HS-5 (cell line): ENCODE data around the gene OSGIN1.
A peak's percentile ranks its signal among the peaks of the same experiment; 100 is the strongest.

Experiments
- DNase-seq: peaks from one replicate; pipeline ENCODE4 v3.0.0-alpha.2; 2012; ENCODE audit warnings: low read depth

OSGIN1 gene

DNA sequence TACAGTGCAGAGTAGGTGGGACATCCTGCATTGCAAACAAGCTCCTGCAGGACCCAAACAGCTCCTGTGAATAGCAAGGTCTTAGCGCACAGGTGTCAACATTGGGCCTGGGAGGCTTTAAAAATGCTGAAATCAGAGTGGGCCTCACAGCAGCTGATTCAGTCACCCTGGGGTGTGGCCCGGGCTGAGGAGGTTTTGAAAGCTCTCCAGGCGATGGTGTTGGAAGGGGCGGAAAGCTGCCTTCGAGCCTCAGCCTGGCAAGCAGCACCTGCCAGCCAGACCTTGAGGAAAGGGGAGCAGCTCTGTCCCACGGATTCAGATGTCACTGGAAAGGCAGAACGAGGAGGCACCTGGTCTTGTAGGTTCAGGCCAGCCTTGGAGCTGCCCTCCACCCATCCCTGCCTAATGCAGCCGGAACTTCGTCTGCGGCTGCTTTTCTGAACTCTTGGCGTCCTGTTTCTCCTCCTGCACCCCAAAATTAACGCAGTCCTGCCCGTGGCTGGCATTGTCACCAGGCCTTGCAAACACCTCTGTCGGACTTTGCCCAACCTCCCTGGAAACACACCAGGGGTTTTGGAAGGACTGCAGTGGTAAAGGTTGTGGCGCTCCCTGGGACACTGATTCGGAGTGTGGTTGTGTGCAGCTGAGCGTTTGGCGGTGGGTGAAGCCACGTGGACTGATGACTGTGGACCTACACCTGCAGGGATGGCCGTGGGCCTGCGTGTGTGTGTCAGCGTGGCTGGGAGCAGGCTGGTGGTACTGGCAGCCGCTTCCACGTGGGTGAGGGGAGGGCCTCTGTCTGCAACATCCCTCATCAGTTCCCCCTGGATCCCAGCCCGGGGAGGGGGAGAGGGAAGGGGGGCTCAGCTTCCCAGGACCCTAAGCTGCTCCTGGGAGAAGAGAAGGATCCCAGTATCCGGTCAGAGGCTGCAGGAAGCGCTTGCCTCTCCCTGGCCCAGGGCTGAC lies 18.4 kb downstream of the OSGIN1 start:
- no peak for DNase-seq

DNA sequence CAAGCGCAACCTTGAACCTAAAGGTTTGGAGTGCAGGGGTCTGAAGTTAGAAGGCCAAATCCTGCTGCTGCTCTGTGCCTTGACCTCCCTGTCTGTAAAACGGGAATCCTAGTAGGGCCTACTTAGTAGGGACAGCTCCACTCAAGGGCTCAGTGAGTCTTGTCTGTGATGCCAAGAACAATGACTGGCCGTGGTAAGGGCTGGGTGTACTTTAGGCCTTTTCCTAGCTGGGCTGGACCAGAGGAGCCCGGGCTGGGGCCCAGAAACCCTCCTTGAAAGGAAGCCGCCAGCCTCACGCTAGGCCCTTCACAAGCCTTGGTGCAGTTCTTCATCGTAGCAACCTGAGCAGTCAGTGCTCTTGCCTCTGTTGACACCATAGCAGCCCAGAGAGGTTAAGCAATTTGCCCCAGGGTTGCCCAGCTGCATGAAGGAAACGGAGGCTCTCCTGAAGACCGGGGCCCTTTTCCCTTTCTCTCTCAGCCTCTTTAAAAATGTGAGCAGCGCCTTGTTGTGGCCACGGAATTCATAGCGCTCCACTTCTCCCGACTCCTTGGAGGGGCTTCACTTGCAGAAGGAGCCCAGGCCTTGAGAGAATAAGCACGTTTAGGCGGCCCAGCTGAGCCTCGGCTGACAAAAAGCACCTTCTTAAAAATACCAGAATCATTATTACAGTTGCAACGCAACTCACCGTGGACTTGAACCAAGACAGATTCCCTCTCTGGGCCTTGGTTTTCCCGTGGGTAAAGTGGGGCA lies 19.4 kb downstream of the OSGIN1 start:
- no peak for DNase-seq

GRCh38 chr16:83973077-83973476 lies 20.0 kb downstream of the OSGIN1 start:
- no peak for DNase-seq

GRCh38 chr16:83973581-83974385 lies 20.7 kb downstream of the OSGIN1 start:
- DNase-seq = no peak

- no peak for DNase-seq
These were observed 21.4 kb downstream of the OSGIN1 start for GRCh38 chr16:83974475-83974874.

GRCh38 chr16:83975590-83976260 lies 22.7 kb downstream of the OSGIN1 start:
- DNase-seq = no peak

DNA sequence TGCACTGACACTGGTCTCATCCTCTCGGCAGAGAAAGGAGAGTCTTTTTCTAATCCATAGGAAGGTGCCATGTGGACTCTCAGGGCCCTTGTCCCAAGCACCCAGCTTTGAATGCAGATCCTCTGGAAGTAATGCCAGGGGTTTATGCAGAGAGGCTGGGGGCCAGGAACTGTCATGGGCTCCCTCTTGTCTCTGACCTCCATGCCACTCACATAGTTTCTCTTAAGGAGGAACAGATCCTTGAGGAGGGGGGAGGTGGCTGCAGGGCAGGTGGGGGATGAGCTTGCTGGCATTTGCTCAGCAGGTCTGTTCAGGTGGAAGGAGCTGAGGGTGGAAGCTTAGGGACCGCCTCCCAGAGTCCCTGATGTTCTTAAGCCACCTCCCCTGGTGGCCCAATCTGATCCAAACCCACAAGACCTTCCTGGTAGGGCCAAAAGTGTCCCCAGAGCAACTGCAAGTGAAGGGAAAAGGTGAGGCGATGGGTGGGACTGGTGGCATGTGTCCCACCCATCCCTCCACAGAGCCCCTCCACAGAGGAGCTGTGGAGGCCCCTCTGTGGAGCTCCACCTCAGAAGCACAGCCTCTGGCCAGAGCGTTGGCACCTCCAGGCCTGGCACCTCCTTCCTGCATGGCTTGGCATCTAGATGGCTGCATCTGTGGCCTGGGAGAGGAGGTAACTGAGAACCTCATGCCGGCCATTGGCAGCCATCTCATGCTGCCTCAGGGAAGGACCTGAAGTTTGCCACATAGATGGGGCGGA lies 24.2 kb downstream of the OSGIN1 start:
- no peak for DNase-seq

DNA sequence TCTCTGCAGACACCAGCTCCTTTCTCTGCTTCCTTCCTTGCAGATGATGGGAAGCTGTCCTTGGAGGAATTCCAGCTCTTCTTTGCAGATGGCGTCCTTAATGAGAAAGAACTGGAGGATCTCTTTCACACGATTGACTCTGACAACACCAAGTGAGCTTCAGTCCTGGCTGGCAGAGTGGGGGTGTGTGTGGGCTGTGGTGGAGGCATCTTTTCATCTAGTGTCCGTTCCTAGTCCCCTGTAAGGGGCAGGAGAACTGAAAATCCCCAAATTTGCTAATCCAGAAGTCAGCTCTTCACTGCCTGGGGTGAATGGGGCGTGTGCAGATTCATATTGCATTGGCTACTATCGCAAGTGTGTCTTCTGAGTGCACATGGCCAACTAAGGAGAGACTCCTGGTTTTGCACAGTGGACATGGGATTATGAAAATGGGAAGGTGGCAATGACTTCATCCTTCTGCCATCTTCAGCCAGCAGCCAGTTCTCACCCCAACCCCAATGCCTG lies 25.4 kb downstream of the OSGIN1 start:
- DNase-seq = no peak

- no peak for DNase-seq
These were observed 26.4 kb downstream of the OSGIN1 start for GRCh38 chr16:83979441-83979840.

GRCh38 chr16:83980794-83981193 lies 27.8 kb downstream of the OSGIN1 start:
- DNase-seq = no peak

GRCh38 chr16:83981799-83982198 lies 28.8 kb downstream of the OSGIN1 start:
- DNase-seq = no peak

DNA sequence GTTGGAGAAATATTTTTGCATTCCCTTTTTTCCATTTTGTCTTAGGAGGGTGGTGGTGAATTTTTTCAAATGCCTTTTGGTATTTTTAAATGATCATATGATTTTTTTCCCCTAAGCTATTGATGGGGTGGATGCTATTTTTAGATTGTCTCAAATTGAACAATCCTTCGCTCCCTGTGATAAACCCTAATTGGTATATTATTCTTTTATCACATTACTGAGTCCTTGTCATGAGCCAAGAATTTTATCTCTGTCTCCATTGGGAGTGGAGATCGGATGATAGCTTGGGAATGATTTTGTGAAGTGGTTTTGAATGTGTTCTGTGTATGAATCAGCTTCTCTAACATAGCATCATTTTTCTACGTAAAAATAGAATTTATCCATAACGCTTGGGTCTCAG lies 30.5 kb downstream of the OSGIN1 start:
- DNase-seq = no peak

GRCh38 chr16:83989300-83989699 lies 36.3 kb downstream of the OSGIN1 start:
- DNase-seq = no peak

DNA sequence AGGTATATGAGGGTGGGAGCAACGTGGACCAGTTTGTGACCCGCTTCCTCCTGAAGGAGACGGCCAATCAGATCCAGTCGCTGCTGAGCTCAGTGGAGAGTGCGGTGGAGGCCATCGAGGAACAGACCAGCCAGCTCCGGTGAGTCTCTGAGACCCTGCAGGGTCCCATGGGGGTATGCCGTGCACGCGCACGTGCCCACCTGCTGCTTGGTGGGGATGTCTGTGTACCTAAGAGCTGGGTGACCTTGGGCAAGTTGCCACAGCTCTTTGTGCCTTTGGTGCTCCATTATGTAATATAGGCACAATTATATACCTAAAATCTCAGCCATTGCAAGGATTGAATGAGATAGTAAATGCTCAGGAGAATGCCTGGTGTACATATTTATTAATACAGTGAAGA lies 37.5 kb downstream of the OSGIN1 start:
- no peak for DNase-seq

GRCh38 chr16:83992624-83993023 lies 39.6 kb downstream of the OSGIN1 start:
- no peak for DNase-seq

DNA sequence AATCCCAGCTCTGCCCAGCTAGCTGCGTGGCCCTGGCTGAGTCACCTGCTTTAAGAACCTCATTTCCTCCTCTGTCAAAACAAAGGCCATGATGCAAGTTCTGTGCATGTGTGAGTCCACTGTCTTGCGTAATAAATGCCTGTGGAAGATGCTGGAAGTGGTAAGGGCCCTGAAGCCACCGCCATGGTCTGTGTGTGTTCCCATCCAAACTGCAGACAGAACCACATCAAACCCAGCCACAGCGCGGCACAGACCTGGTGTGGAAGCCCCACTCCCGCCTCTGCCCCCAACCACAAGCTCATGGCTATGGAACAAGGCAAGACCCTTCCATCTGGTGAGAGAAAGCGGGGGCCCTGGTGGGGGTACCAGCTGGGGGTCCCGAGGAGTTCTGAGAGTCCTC lies 41.0 kb downstream of the OSGIN1 start:
- peak; percentile 34 for DNase-seq

DNA sequence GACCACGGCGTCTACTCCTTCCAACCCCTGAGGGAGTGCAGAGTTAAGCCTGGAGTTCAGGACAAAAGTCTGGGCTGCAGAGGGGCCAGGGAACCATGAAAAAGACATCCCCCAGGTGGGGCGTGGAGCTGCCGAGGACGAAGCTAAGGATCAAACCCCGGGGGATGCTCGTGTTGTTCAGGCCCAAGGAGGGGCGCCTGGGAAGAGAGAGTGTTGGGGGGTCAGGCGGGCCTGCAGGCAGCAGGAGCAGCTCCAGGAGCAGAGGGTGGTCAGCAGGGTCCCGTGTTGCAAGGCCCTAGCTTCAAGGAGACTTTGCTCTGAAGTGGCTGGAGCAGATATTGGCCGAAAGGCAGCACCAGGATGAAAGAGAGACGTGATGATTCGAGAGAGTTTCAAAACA lies 41.7 kb downstream of the OSGIN1 start:
- no peak for DNase-seq

GRCh38 chr16:83995754-83996153 lies 42.7 kb downstream of the OSGIN1 start:
- no peak for DNase-seq

DNA sequence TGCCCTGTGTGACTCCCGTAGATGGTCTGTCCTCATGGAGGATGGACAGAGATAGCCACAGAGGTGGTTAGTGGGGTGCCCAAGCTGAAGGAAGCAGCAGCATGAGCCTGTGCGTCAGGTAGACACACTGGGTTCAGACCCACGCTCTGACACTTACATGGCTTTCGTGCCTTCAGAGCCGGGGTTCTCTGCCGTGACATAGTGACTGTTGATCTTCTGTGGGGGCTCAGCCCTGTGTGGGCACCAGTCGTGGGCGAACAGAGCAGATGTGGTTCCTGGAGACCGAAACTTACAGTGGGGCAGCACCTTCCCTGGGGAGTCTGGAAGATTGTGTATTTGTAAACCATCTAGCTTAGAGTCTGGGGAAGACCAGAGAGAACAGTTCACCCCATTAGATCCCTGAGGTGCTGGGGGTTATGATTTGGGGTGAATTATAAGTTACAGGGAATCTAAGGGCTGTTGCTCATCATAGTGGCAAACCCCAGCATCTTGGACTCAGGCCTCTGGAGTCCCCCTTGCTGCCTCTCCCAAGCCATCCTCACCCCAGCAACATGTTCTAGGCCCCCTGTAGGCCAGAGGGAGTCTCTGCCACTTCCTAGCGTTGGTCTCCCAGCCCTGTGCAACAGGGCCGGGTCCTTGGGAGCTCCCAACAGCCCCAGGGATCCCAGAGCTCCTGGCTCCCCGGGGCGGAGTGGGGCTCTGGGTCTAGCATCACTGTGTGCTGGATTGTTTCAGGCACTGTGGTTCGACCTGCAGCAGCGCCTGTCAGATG lies 43.6 kb downstream of the OSGIN1 start:
- DNase-seq = no peak

- no peak for DNase-seq
These were observed 45.1 kb downstream of the OSGIN1 start for GRCh38 chr16:83998091-83998490.
